H9 (cell line): ENCODE results near the gene MCM10. TPM values are rescaled to one million over a fixed set of nuclear protein-coding genes. Genes with fewer than 3 reads are reported as not detected.
A peak's percentile ranks its signal among the peaks of the same experiment; 100 is the strongest.

ENCODE experiments used
- DNase-seq: peaks from one replicate; pipeline ENCODE4 v3.0.0-alpha.2; 2017
- H2AFZ ChIP-seq: one replicate; pipeline ENCODE4 v1.6.1; 2013; ENCODE audit warnings: mild to moderate bottlenecking, low read length, control low read depth, moderate library complexity
- H2AK5ac ChIP-seq: 2 replicates; pipeline ENCODE4 v1.6.1; 2013; ENCODE audit warnings: low read length, control low read depth, mixed read lengths; ENCODE audit not compliant: insufficient read length
- H2BK120ac ChIP-seq: one replicate; pipeline ENCODE4 v1.6.1; 2013; ENCODE audit warnings: low read depth, mild to moderate bottlenecking, low read length, control low read depth, inconsistent platforms; ENCODE audit not compliant: poor library complexity, severe bottlenecking
- H2BK12ac ChIP-seq: 2 replicates; pipeline ENCODE4 v1.6.1; 2013; ENCODE audit warnings: low read length, control low read depth, mixed read lengths, low read depth; ENCODE audit not compliant: insufficient read length
- H2BK15ac ChIP-seq: 2 replicates; pipeline ENCODE4 v1.6.1; 2013; ENCODE audit warnings: low read depth, low read length, control low read depth
- H2BK20ac ChIP-seq: one replicate; pipeline ENCODE4 v1.6.1; 2013; ENCODE audit warnings: low read depth, mild to moderate bottlenecking, low read length, control low read depth, inconsistent platforms; ENCODE audit not compliant: poor library complexity, severe bottlenecking
- H2BK5ac ChIP-seq: 2 replicates; pipeline ENCODE4 v1.6.1; 2013; ENCODE audit warnings: low read length, control low read depth, mixed read lengths; ENCODE audit not compliant: insufficient read length
- H3K14ac ChIP-seq: 2 replicates; pipeline ENCODE4 v1.6.1; 2013; ENCODE audit warnings: low read length, control low read depth; ENCODE audit not compliant: insufficient read depth
- H3K18ac ChIP-seq: 2 replicates; pipeline ENCODE4 v1.6.1; 2013; ENCODE audit warnings: low read depth, mild to moderate bottlenecking, mixed read lengths, low read length, control low read depth; ENCODE audit not compliant: insufficient read length
- H3K23ac ChIP-seq: 2 replicates; pipeline ENCODE4 v1.6.1; 2013; ENCODE audit warnings: low read length, control low read depth, mixed read lengths, low read depth; ENCODE audit not compliant: insufficient read length
- H3K23me2 ChIP-seq: 2 replicates; pipeline ENCODE4 v1.6.1; 2013; ENCODE audit warnings: low read depth, mild to moderate bottlenecking, mixed read lengths, low read length, control low read depth; ENCODE audit not compliant: insufficient read length, poor library complexity, severe bottlenecking
- H3K27ac ChIP-seq: 2 replicates; pipeline ENCODE4 v1.5.1; 2013; ENCODE audit warnings: low read length, control low read depth, mixed read lengths, low read depth; ENCODE audit not compliant: insufficient read length
- H3K27me3 ChIP-seq: 2 replicates; pipeline ENCODE4 v1.6.1; 2013; ENCODE audit warnings: low read length, control low read depth, inconsistent platforms; ENCODE audit not compliant: insufficient read depth
- H3K4ac ChIP-seq: 2 replicates; pipeline ENCODE4 v1.6.1; 2013; ENCODE audit warnings: low read depth, mild to moderate bottlenecking, control low read depth, inconsistent platforms, low read length, moderate library complexity
- H3K4me1 ChIP-seq: 2 replicates; pipeline ENCODE4 v1.6.1; 2013; ENCODE audit warnings: low read length, control low read depth, inconsistent platforms; ENCODE audit not compliant: insufficient read depth
- H3K4me2 ChIP-seq: 2 replicates; pipeline ENCODE4 v1.6.1; 2013; ENCODE audit warnings: low read length, control low read depth, mixed read lengths; ENCODE audit not compliant: insufficient read length, insufficient read depth
- H3K56ac ChIP-seq: 2 replicates; pipeline ENCODE4 v1.6.1; 2013; ENCODE audit warnings: low read depth, mild to moderate bottlenecking, mixed read lengths, low read length, control low read depth; ENCODE audit not compliant: insufficient read length
- H3K79me1 ChIP-seq: 2 replicates; pipeline ENCODE4 v1.6.1; 2013; ENCODE audit warnings: low read depth, mild to moderate bottlenecking, moderate library complexity, low read length, control low read depth, inconsistent platforms; ENCODE audit not compliant: insufficient read depth, poor library complexity, severe bottlenecking
- H3K79me2 ChIP-seq: 2 replicates; pipeline ENCODE4 v1.6.1; 2013; ENCODE audit warnings: low read length, control low read depth, inconsistent platforms; ENCODE audit not compliant: insufficient read depth
- H3K9ac ChIP-seq: 2 replicates; pipeline ENCODE4 v1.6.1; 2013; ENCODE audit warnings: low read length, control low read depth, mixed read lengths; ENCODE audit not compliant: insufficient read length; ENCODE audit errors: extremely low read depth
- H3K9me3 ChIP-seq: one replicate; pipeline ENCODE4 v1.6.1; 2013; ENCODE audit warnings: low read depth, low read length, inconsistent platforms; ENCODE audit not compliant: control insufficient read depth
- H3T11ph ChIP-seq: one replicate; pipeline ENCODE4 v1.6.1; 2013; ENCODE audit warnings: mild to moderate bottlenecking, low read length, control low read depth, inconsistent platforms
- H4K20me1 ChIP-seq: one replicate; pipeline ENCODE4 v1.6.1; 2013; ENCODE audit not compliant: control insufficient read depth, insufficient read length, insufficient read depth
- H4K5ac ChIP-seq: 2 replicates; pipeline ENCODE4 v1.6.1; 2013; ENCODE audit warnings: low read depth, mild to moderate bottlenecking, mixed read lengths, low read length, control low read depth; ENCODE audit not compliant: insufficient read length
- H4K8ac ChIP-seq: replicated peaks from 2 replicates; pipeline ENCODE4 v1.6.1; 2013; ENCODE audit warnings: low read length, control low read depth, mixed read lengths, low read depth; ENCODE audit not compliant: insufficient read length
- H4K91ac ChIP-seq: 2 replicates; pipeline ENCODE4 v1.6.1; 2013; ENCODE audit warnings: low read depth, mild to moderate bottlenecking, moderate library complexity, mixed read lengths, low read length, control low read depth; ENCODE audit not compliant: insufficient read length
- H3K27ac Mint-ChIP-seq, 3 experiments: 2 replicates in 2 of 3; 3 replicates in 1 of 3; pipeline ENCODE4 v1.8.0; 2020 to 2021; ENCODE audit warnings: mixed read lengths in 3 of 3, mild to moderate bottlenecking in 1 of 3, moderate library complexity in 1 of 3
- H3K27me3 Mint-ChIP-seq: 2 replicates; pipeline ENCODE4 v1.8.0; 2021; ENCODE audit warnings: low read depth, mild to moderate bottlenecking, moderate library complexity, mixed read lengths
- H3K36me3 Mint-ChIP-seq, 3 experiments: 2 replicates in 2 of 3; 3 replicates in 1 of 3; pipeline ENCODE4 v1.8.0; 2020 to 2021; ENCODE audit warnings: low read depth in 3 of 3, mixed read lengths in 3 of 3; ENCODE audit not compliant: insufficient read depth in 1 of 3
- H3K4me1 Mint-ChIP-seq, 2 experiments: 2 replicates each; pipeline ENCODE4 v1.8.0; 2020; ENCODE audit warnings: mixed read lengths in 2 of 2
- H3K4me3 Mint-ChIP-seq, 2 experiments: 2 replicates in 1 of 2; 3 replicates in 1 of 2; pipeline ENCODE4 v1.8.0; 2020 to 2021; ENCODE audit warnings: mild to moderate bottlenecking in 2 of 2, mixed read lengths in 2 of 2, moderate library complexity in 1 of 2
- H3K9me3 Mint-ChIP-seq, 2 experiments: 2 replicates in 1 of 2; 3 replicates in 1 of 2; pipeline ENCODE4 v1.8.0; 2020; ENCODE audit warnings: mild to moderate bottlenecking in 2 of 2, mixed read lengths in 2 of 2, moderate library complexity in 1 of 2
- WGBS: extraction: QIAGEN DNeasy Blood & Tissue Kit; methylation state at CpG from one replicate; pipeline ENCODE4 v1.1.7; 2013; ENCODE audit warnings: missing lambda C conversion rate, low lambda C conversion rate, mixed read lengths; ENCODE audit not compliant: insufficient read length; ENCODE audit errors: extremely low coverage; 5-methylcytosine and 5-hydroxymethylcytosine counted together
- total RNA-seq: library from RNA; stranded (reverse); gene quantifications from 2 replicates; pipeline ENCODE4 v1.2.1, GENCODE V29; 2021
- TF ChIP-seq, protein P1 (sequence below): fragments of 200-600 bp; sonication (generic); conservative IDR thresholded peaks from 3 replicates; pipeline ENCODE4 v1.8.0; 2021; ENCODE audit warnings: antibody characterized with exemption, mild to moderate bottlenecking

MCM10 gene
- total RNA-seq, 1 experiment from 2014 or later: 67.4 TPM

GRCh38 chr10:13219685-13220670, 58.6 kb downstream of the MCM10 start:
- no peak overlapping the region for H3K9ac ChIP-seq
- peaks cover 0 to 3% (median 0%) of the 10 kb centered on the region in 3 experiments; a peak in 2 of 7 replicates for H3K36me3 Mint-ChIP-seq
- H3K4me3 Mint-ChIP-seq: no peak overlapping the region
- H3K27me3 Mint-ChIP-seq: no peaks in the 10 kb centered on the region; the same call in 1 of the 2 replicates
- H3K79me2 ChIP-seq: no peaks in the 10 kb centered on the region
- no peaks in the 10 kb centered on the region for H3K23me2 ChIP-seq
- no peak overlapping the region for H2AFZ ChIP-seq
- no peak overlapping the region for H3T11ph ChIP-seq
- H2BK15ac ChIP-seq: no peak overlapping the region
- no peak overlapping the region for H3K4ac ChIP-seq
- H3K27me3 ChIP-seq: no peaks in the 10 kb centered on the region
- no peak overlapping the region for H4K5ac ChIP-seq
- H3K27ac ChIP-seq: no peak overlapping the region
- H3K27ac Mint-ChIP-seq: 0 out of 7 replicates have a peak overlapping the region, but pooled peaks of 1 of the 3 experiments have one; percentile 53
- no peaks in the 10 kb centered on the region for H3K9me3 ChIP-seq
- H2AK5ac ChIP-seq: no peak overlapping the region
- H3K9me3 Mint-ChIP-seq: no peaks in the 10 kb centered on the region; a peak in 1 of 5 replicates
- peaks cover 3% of the 10 kb centered on the region; the same call in 1 of the 2 replicates for H3K4me1 ChIP-seq
- no peak overlapping the region for H3K23ac ChIP-seq
- H3K18ac ChIP-seq: no peak overlapping the region
- no CpG with 5 or more reads among the region's 12 CpGs for WGBS
- H2BK20ac ChIP-seq: no peak overlapping the region
- DNase-seq: peak; percentile 64
- H2BK12ac ChIP-seq: no peak overlapping the region
- H4K20me1 ChIP-seq: no peaks in the 10 kb centered on the region
- no peak overlapping the region for H2BK5ac ChIP-seq
- TF ChIP-seq, protein P1, sequence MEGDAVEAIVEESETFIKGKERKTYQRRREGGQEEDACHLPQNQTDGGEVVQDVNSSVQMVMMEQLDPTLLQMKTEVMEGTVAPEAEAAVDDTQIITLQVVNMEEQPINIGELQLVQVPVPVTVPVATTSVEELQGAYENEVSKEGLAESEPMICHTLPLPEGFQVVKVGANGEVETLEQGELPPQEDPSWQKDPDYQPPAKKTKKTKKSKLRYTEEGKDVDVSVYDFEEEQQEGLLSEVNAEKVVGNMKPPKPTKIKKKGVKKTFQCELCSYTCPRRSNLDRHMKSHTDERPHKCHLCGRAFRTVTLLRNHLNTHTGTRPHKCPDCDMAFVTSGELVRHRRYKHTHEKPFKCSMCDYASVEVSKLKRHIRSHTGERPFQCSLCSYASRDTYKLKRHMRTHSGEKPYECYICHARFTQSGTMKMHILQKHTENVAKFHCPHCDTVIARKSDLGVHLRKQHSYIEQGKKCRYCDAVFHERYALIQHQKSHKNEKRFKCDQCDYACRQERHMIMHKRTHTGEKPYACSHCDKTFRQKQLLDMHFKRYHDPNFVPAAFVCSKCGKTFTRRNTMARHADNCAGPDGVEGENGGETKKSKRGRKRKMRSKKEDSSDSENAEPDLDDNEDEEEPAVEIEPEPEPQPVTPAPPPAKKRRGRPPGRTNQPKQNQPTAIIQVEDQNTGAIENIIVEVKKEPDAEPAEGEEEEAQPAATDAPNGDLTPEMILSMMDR: peak; percentile 57; the same call in 2 of the 3 replicates
- no peak overlapping the region for H3K14ac ChIP-seq
- H3K56ac ChIP-seq: no peak overlapping the region
- H2BK120ac ChIP-seq: no peak overlapping the region
- H4K8ac ChIP-seq: no peak overlapping the region
- no peaks in the 10 kb centered on the region for H3K79me1 ChIP-seq
- H3K4me2 ChIP-seq: no peak overlapping the region
- no peak overlapping the region for H4K91ac ChIP-seq
- peaks cover 5 to 8% of the 10 kb centered on the region in 2 experiments for H3K4me1 Mint-ChIP-seq
